ENCODE data around the gene MARCHF2. TPM values are rescaled to one million over a fixed set of nuclear protein-coding genes. Genes with fewer than 3 reads are reported as not detected.
A peak's percentile ranks its signal among the peaks of the same experiment; 100 is the strongest.

MARCHF2 gene
- total RNA-seq, 1 donor from 2014 or later: 84.0 TPM

DNA sequence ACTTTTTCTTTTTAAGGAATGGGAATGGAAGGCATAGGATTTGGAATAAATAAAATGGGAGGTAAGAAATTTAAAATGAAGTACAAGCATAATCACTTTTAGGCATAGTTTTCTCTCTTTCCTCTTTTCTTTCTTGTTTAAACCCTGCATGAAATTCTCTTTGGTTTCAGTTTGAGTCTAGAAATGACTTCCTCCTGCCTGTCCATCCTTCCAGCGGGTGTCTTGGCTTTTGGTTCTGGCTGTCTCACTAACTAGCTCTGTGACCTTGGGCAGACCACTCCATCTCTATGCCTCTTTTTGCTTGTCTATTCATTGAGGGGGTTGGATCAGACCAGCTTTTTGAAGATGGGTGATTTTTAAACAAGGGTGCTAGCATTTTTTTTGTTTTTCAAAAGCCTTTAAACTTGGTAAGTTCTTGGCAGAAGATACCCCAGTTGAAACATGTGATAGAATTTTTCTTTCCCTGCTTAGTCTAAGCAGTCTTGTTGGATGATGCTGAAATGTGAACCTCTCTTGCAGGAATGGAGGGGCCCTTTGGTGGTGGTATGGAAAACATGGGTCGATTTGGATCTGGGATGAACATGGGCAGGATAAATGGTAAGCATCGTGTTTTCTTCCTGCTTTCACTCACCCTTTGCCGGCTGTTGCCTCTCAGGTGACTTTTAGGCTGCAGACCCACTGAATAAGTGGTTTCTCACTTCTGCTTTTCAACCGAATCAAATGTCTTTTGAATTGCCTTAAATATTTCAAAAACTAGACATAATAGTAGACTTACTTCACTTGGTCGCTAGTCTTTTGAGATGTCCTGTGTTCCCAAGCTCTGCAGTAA, 60.8 kb downstream of the MARCHF2 start:
- no peak for TF ChIP-seq CTCF (IDR thresholded peaks at IDR 0.05; ENCODE audit: insufficient read depth, low read length, severe bottlenecking)
- FAIRE-seq (no peak), DNase-seq (ENCODE audit: low read depth) (no peak)
- Histone ChIP-seq H3K4me3 (ENCODE audit: low read depth, low read length) (no peak overlapping the region), H3K36me3 (ENCODE audit: control insufficient read depth, insufficient read depth, low read length) (peaks cover 28% of the 10 kb centered on the region), H3K27me3 (ENCODE audit: control insufficient read depth, insufficient read depth, low read length) (no peaks in the 10 kb centered on the region)

- DNase-seq (ENCODE audit: low read depth): no peak
- Histone ChIP-seq H3K36me3 (ENCODE audit: control insufficient read depth, insufficient read depth, low read length) (peaks cover 22% of the 10 kb centered on the region), H3K27me3 (ENCODE audit: control insufficient read depth, insufficient read depth, low read length) (no peaks in the 10 kb centered on the region), H3K4me3 (ENCODE audit: low read depth, low read length) (no peak overlapping the region)
- TF ChIP-seq CTCF (IDR thresholded peaks at IDR 0.05; ENCODE audit: insufficient read depth, low read length, severe bottlenecking): no peak
- no peak for FAIRE-seq
These were observed 61.9 kb downstream of the MARCHF2 start for GRCh38 chr19:8475005-8475404.

- no peak overlapping the region for H3K4me3 ChIP-seq (ENCODE audit: low read depth, low read length)
- no peaks in the 10 kb centered on the region for H3K27me3 ChIP-seq (ENCODE audit: control insufficient read depth, insufficient read depth, low read length)
- no peak for TF ChIP-seq CTCF (IDR thresholded peaks at IDR 0.05; ENCODE audit: insufficient read depth, low read length, severe bottlenecking)
- H3K36me3 ChIP-seq (ENCODE audit: control insufficient read depth, insufficient read depth, low read length): peaks cover 13% of the 10 kb centered on the region
- FAIRE-seq (no peak), DNase-seq (ENCODE audit: low read depth) (no peak)
These were observed 63.4 kb downstream of the MARCHF2 start for GRCh38 chr19:8476524-8476923.

- Histone ChIP-seq H3K4me3 (ENCODE audit: low read depth, low read length) (no peak overlapping the region), H3K27me3 (ENCODE audit: control insufficient read depth, insufficient read depth, low read length) (no peaks in the 10 kb centered on the region), H3K36me3 (ENCODE audit: control insufficient read depth, insufficient read depth, low read length) (peaks cover 14% of the 10 kb centered on the region)
- peak; percentile 72 for FAIRE-seq
- DNase-seq (ENCODE audit: low read depth): no peak
- no peak for TF ChIP-seq CTCF (IDR thresholded peaks at IDR 0.05; ENCODE audit: insufficient read depth, low read length, severe bottlenecking)
These were observed 64.8 kb downstream of the MARCHF2 start for GRCh38 chr19:8477889-8478288.

- Histone ChIP-seq H3K4me3 (ENCODE audit: low read depth, low read length) (no peak overlapping the region), H3K27me3 (ENCODE audit: control insufficient read depth, insufficient read depth, low read length) (no peaks in the 10 kb centered on the region), H3K36me3 (ENCODE audit: control insufficient read depth, insufficient read depth, low read length) (peaks cover 16% of the 10 kb centered on the region)
- no peak for TF ChIP-seq CTCF (IDR thresholded peaks at IDR 0.05; ENCODE audit: insufficient read depth, low read length, severe bottlenecking)
- FAIRE-seq (no peak), DNase-seq (ENCODE audit: low read depth) (no peak)
These were observed 65.5 kb downstream of the MARCHF2 start for GRCh38 chr19:8478598-8478997.

GRCh38 chr19:8481201-8481600, 68.1 kb downstream of the MARCHF2 start:
- DNase-seq (ENCODE audit: low read depth) (no peak), FAIRE-seq (no peak)
- Histone ChIP-seq H3K4me3 (ENCODE audit: low read depth, low read length) (no peak overlapping the region), H3K36me3 (ENCODE audit: control insufficient read depth, insufficient read depth, low read length) (peaks cover 22% of the 10 kb centered on the region), H3K27me3 (ENCODE audit: control insufficient read depth, insufficient read depth, low read length) (no peaks in the 10 kb centered on the region)
- no peak for TF ChIP-seq CTCF (IDR thresholded peaks at IDR 0.05; ENCODE audit: insufficient read depth, low read length, severe bottlenecking)
